Neural crest cell (in vitro differentiated cells): ENCODE measurements around the gene HAUS3. TPM values are rescaled to one million over a fixed set of nuclear protein-coding genes. Genes with fewer than 3 reads are reported as not detected.

Experiments
- DNase-seq: peaks from one replicate; pipeline ENCODE4 v3.0.0; 2021; ENCODE audit warnings: low read depth, mixed read lengths, low spot score
- H3K27ac Mint-ChIP-seq: one replicate; pipeline ENCODE4 v1.8.0; 2021; ENCODE audit warnings: mild to moderate bottlenecking, mixed read lengths; ENCODE audit not compliant: unreplicated experiment
- H3K27me3 Mint-ChIP-seq: 2 replicates; pipeline ENCODE4 v1.8.0; 2021; ENCODE audit warnings: low read depth, mild to moderate bottlenecking, mixed read lengths
- H3K36me3 Mint-ChIP-seq: 2 replicates; pipeline ENCODE4 v1.8.0; 2021; ENCODE audit warnings: low read depth, mild to moderate bottlenecking, mixed read lengths
- H3K4me1 Mint-ChIP-seq: 2 replicates; pipeline ENCODE4 v1.8.0; 2021; ENCODE audit warnings: mixed read lengths
- H3K4me3 Mint-ChIP-seq: one replicate; pipeline ENCODE4 v1.8.0; 2021; ENCODE audit warnings: mild to moderate bottlenecking, mixed read lengths
- H3K9me3 Mint-ChIP-seq: 2 replicates; pipeline ENCODE4 v1.8.0; 2021; ENCODE audit warnings: mixed read lengths
- CTCF ChIP-seq: fragments of 200-600 bp; sonication (generic); conservative IDR thresholded peaks from 2 replicates; pipeline ENCODE4 v1.5.0; 2021; ENCODE audit warnings: antibody characterized with exemption, mild to moderate bottlenecking
- total RNA-seq: library from RNA; stranded (reverse); gene quantifications from 2 replicates; pipeline ENCODE4 v1.2.1, GENCODE V29; 2021

HAUS3 gene
- total RNA-seq, 1 donor from 2014 or later = 26.9 TPM

- TF ChIP-seq CTCF = no peak
- Mint-ChIP-seq H3K4me3 (no peak overlapping the region), H3K27ac (no peak overlapping the region), H3K36me3 (no peaks in the 10 kb centered on the region), H3K9me3 (no peaks in the 10 kb centered on the region), H3K27me3 (no peaks in the 10 kb centered on the region), H3K4me1 (peaks cover 15% of the 10 kb centered on the region)
- no peak for DNase-seq
These were observed 46.2 kb upstream of the HAUS3 start for GRCh38 chr4:2288051-2288541.

DNA sequence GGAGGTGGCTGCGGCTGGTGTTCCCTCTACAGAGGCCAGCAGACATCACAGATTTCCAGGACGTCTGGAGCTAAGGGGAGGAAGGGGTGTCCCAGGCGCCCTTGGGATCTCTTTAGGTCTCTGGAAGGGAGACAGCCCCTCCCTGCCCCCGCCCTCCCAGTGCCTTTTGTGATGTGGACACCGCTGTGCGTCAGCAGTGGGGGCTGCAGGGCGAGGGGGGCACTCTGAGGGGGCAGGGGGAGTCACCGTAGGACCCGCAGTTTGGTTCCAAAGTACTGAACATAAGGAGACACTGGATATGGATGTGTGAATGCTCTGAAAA is 45.6 kb upstream of the HAUS3 start:
- Mint-ChIP-seq H3K27me3 (no peaks in the 10 kb centered on the region), H3K9me3 (no peaks in the 10 kb centered on the region), H3K27ac (no peak overlapping the region), H3K4me1 (peaks cover 13% of the 10 kb centered on the region), H3K36me3 (no peaks in the 10 kb centered on the region), H3K4me3 (no peak overlapping the region)
- no peak for DNase-seq
- TF ChIP-seq CTCF = no peak

GRCh38 chr4:2286904-2287593 is 45.1 kb upstream of the HAUS3 start:
- no peak overlapping the region for H3K4me3 Mint-ChIP-seq
- peaks cover 8% of the 10 kb centered on the region for H3K4me1 Mint-ChIP-seq
- H3K27me3 Mint-ChIP-seq = no peaks in the 10 kb centered on the region
- no peak for DNase-seq
- no peak for TF ChIP-seq CTCF
- no peaks in the 10 kb centered on the region for H3K36me3 Mint-ChIP-seq
- no peaks in the 10 kb centered on the region for H3K9me3 Mint-ChIP-seq
- no peak overlapping the region for H3K27ac Mint-ChIP-seq

- no peak overlapping the region for H3K27ac Mint-ChIP-seq
These were observed 43.9 kb upstream of the HAUS3 start for GRCh38 chr4:2285613-2286381.

More at GRCh38 chr4:2285613-2286381, 43.9 kb upstream of the HAUS3 start:
- H3K9me3 Mint-ChIP-seq = no peaks in the 10 kb centered on the region
- no peaks in the 10 kb centered on the region for H3K36me3 Mint-ChIP-seq
- no peak for TF ChIP-seq CTCF
- H3K4me1 Mint-ChIP-seq = peaks cover 8% of the 10 kb centered on the region
- no peak for DNase-seq
- H3K27me3 Mint-ChIP-seq = no peaks in the 10 kb centered on the region
- no peak overlapping the region for H3K4me3 Mint-ChIP-seq
